Tibial nerve (tissue), 4 donors: Measurements from ENCODE around the gene AVEN.

Experiments used
- EP300 ChIP-seq, 2 donors: sonication (generic); formaldehyde crosslinking; IDR thresholded peaks; one replicate each; pipeline ENCODE4 v1.6.1; 2017; ENCODE audit warnings: antibody characterized with exemption in 2 of 2, mild to moderate bottlenecking in 1 of 2
- TF ChIP-seq, protein P1 (sequence below), 5 experiments: fragments of 200-600 bp in 3 of 5; fragments of 450-650 bp in 2 of 5; sonication (generic) in 3 of 5; IDR thresholded peaks; one replicate each; pipeline ENCODE4 v1.5.1; 2016 to 2019; ENCODE audit warnings: antibody characterized with exemption in 5 of 5, mild to moderate bottlenecking in 3 of 5, moderate library complexity in 2 of 5

DNA sequence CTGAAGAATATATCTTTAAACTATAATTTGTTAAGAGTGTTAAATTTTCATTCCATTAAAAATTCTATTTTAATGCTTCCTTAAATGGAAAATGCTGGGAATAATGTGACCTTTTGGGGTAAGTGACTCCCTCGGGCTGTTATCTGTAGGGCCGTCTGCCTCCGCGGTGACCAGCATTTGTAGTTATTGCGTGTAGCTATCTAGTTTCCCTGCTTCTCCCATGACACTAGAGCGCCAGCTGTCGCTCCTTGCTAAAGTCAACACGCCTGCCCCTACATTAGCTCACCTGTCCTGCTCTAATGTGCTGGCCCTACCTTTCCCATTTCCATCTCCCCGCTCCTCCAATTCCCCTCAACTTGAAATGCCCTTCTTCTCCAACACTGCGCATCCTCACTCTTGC, 83.1 kb downstream of the AVEN start:
- TF ChIP-seq, protein P1, sequence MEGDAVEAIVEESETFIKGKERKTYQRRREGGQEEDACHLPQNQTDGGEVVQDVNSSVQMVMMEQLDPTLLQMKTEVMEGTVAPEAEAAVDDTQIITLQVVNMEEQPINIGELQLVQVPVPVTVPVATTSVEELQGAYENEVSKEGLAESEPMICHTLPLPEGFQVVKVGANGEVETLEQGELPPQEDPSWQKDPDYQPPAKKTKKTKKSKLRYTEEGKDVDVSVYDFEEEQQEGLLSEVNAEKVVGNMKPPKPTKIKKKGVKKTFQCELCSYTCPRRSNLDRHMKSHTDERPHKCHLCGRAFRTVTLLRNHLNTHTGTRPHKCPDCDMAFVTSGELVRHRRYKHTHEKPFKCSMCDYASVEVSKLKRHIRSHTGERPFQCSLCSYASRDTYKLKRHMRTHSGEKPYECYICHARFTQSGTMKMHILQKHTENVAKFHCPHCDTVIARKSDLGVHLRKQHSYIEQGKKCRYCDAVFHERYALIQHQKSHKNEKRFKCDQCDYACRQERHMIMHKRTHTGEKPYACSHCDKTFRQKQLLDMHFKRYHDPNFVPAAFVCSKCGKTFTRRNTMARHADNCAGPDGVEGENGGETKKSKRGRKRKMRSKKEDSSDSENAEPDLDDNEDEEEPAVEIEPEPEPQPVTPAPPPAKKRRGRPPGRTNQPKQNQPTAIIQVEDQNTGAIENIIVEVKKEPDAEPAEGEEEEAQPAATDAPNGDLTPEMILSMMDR (IDR thresholded peaks at IDR 0.05) = no peak
- no peak for TF ChIP-seq EP300 (IDR thresholded peaks at IDR 0.05)
